Parathyroid adenoma (tissue), 2 donors: ENCODE results near the gene IGIP.

ENCODE experiments used
- H2AFZ ChIP-seq: fragments of 300-600 bp; sonication (generic); one replicate; pipeline ENCODE4 v1.7.0; 2017; ENCODE audit warnings: antibody characterized with exemption, mild to moderate bottlenecking
- H3K27ac ChIP-seq: fragments of 300-600 bp; sonication (generic); one replicate; pipeline ENCODE4 v1.7.0; 2017
- H3K27me3 ChIP-seq: fragments of 300-600 bp; sonication (generic); one replicate; pipeline ENCODE4 v1.7.0; 2017; ENCODE audit warnings: low read length; ENCODE audit not compliant: control insufficient read depth, insufficient read depth
- H3K36me3 ChIP-seq: fragments of 300-600 bp; sonication (generic); one replicate; pipeline ENCODE4 v1.7.0; 2017; ENCODE audit warnings: low read length; ENCODE audit not compliant: control insufficient read depth, insufficient read depth
- H3K4me1 ChIP-seq: fragments of 300-600 bp; sonication (generic); one replicate; pipeline ENCODE4 v1.7.0; 2017; ENCODE audit warnings: control low read depth
- H3K4me2 ChIP-seq: fragments of 300-600 bp; sonication (generic); one replicate; pipeline ENCODE4 v1.7.0; 2017; ENCODE audit warnings: low read length
- H3K4me3 ChIP-seq: fragments of 300-600 bp; sonication (generic); one replicate; pipeline ENCODE4 v1.7.0; 2017; ENCODE audit warnings: low read depth, low read length
- H3K79me2 ChIP-seq: fragments of 300-600 bp; sonication (generic); one replicate; pipeline ENCODE4 v1.7.0; 2017; ENCODE audit warnings: control low read depth
- H3K9ac ChIP-seq: fragments of 300-600 bp; sonication (generic); one replicate; pipeline ENCODE4 v1.7.0; 2017; ENCODE audit warnings: mild to moderate bottlenecking
- H3K9me3 ChIP-seq: fragments of 300-600 bp; sonication (generic); one replicate; pipeline ENCODE4 v1.7.0; 2017; ENCODE audit warnings: low read length; ENCODE audit not compliant: control insufficient read depth
- TF ChIP-seq, protein P1 (sequence below): fragments of 300-600 bp; sonication (generic); IDR thresholded peaks from one replicate; pipeline ENCODE4 v1.7.0; 2017; ENCODE audit warnings: antibody characterized with exemption, mild to moderate bottlenecking
- donor health status: primary hyperparathyroidism.

The IGIP gene

GRCh38 chr5:140141241-140141640 is 15.5 kb downstream of the IGIP start:
- no peaks in the 10 kb centered on the region for H3K9me3 ChIP-seq
- no peak overlapping the region for H3K27ac ChIP-seq
- H3K4me3 ChIP-seq, result no peak overlapping the region
- no peaks in the 10 kb centered on the region for H3K27me3 ChIP-seq
- H2AFZ ChIP-seq, result no peak overlapping the region
- TF ChIP-seq, protein P1, sequence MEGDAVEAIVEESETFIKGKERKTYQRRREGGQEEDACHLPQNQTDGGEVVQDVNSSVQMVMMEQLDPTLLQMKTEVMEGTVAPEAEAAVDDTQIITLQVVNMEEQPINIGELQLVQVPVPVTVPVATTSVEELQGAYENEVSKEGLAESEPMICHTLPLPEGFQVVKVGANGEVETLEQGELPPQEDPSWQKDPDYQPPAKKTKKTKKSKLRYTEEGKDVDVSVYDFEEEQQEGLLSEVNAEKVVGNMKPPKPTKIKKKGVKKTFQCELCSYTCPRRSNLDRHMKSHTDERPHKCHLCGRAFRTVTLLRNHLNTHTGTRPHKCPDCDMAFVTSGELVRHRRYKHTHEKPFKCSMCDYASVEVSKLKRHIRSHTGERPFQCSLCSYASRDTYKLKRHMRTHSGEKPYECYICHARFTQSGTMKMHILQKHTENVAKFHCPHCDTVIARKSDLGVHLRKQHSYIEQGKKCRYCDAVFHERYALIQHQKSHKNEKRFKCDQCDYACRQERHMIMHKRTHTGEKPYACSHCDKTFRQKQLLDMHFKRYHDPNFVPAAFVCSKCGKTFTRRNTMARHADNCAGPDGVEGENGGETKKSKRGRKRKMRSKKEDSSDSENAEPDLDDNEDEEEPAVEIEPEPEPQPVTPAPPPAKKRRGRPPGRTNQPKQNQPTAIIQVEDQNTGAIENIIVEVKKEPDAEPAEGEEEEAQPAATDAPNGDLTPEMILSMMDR, result no peak
- no peak overlapping the region for H3K9ac ChIP-seq
- no peaks in the 10 kb centered on the region for H3K36me3 ChIP-seq
- peaks cover 19% of the 10 kb centered on the region for H3K4me1 ChIP-seq
- H3K4me2 ChIP-seq, result no peak overlapping the region
- H3K79me2 ChIP-seq, result peaks cover 55% of the 10 kb centered on the region

- Histone ChIP-seq H2AFZ (no peak overlapping the region), H3K4me2 (no peak overlapping the region), H3K4me3 (no peak overlapping the region), H3K27ac (no peak overlapping the region), H3K4me1 (peaks cover 20% of the 10 kb centered on the region), H3K27me3 (no peaks in the 10 kb centered on the region), H3K79me2 (peaks cover 48% of the 10 kb centered on the region), H3K9me3 (no peaks in the 10 kb centered on the region), H3K36me3 (no peaks in the 10 kb centered on the region), H3K9ac (no peak overlapping the region)
- TF ChIP-seq, protein P1, result no peak
Measured at GRCh38 chr5:140142246-140142645, 16.5 kb downstream of the IGIP start.

DNA sequence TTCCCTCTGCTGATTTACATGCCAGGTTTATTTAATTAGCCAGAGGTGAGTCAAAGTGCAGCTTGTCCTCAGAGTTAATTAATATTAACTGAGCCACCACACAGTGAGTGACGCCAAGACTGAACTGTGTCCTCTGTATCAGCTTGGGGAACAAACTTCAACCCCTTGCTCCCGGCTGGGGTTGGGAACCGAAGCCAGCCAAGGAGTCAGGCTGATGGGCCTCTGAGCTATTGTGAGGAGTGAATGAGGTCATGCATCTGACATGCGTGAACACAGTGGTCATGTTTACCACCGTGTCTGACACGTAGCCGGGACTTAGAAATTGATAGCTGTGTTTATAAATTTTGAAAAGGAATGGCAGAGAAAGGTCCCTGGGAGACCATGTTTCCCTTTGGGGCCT is 17.1 kb downstream of the IGIP start:
- H3K9me3 ChIP-seq, result no peaks in the 10 kb centered on the region
- no peaks in the 10 kb centered on the region for H3K36me3 ChIP-seq
- no peak overlapping the region for H3K27ac ChIP-seq
- no peak overlapping the region for H2AFZ ChIP-seq
- peaks cover 17% of the 10 kb centered on the region for H3K4me1 ChIP-seq
- peaks cover 47% of the 10 kb centered on the region for H3K79me2 ChIP-seq
- H3K27me3 ChIP-seq, result no peaks in the 10 kb centered on the region
- no peak overlapping the region for H3K4me2 ChIP-seq
- no peak overlapping the region for H3K9ac ChIP-seq
- TF ChIP-seq, protein P1, result no peak
- H3K4me3 ChIP-seq, result no peak overlapping the region

DNA sequence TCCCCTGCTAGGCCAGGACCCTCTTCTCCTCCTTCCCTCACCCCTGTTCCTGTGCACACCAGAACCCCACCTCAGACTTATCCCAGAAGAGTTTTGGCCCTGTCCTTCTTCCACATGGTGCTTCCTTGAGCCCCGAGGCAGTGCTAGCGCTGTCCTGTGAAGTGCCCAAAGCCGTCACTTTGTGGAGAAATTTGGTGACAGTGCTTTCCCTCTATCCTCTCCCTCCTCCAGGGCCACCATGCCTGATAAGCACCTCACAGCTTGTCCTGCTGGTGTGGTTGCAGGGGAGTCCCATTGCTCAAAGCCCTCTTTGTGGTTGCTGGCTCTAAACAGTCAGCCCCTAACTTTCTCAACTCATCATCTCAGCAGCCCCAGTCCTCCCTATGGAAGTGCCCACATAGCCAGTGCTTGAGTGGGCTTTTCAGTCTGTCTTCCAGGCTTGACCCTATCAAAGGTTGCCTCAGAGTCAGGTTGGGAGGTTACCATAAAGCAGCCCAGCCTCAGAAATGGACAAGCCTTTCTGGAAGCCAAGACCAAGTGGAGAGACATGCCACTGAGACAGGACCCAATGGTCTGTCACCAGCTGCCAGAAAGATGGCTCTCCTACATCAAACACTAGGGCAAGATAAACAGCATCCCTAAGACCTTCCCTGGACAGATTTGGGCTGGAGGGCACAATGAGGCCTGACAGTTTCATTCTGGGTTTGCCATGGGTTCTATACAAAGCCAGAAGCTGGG is 18.0 kb downstream of the IGIP start:
- H3K4me3 ChIP-seq, result no peak overlapping the region
- H3K4me1 ChIP-seq, result peaks cover 16% of the 10 kb centered on the region
- H3K79me2 ChIP-seq, result peaks cover 39% of the 10 kb centered on the region
- H3K27ac ChIP-seq, result no peak overlapping the region
- H3K27me3 ChIP-seq, result no peaks in the 10 kb centered on the region
- no peak overlapping the region for H3K4me2 ChIP-seq
- TF ChIP-seq, protein P1, result no peak
- H2AFZ ChIP-seq, result no peak overlapping the region
- no peaks in the 10 kb centered on the region for H3K9me3 ChIP-seq
- no peaks in the 10 kb centered on the region for H3K36me3 ChIP-seq
- no peak overlapping the region for H3K9ac ChIP-seq

GRCh38 chr5:140145256-140145655 is 19.5 kb downstream of the IGIP start:
- TF ChIP-seq, protein P1, result no peak
- Histone ChIP-seq H3K4me1 (peaks cover 16% of the 10 kb centered on the region), H3K4me3 (no peak overlapping the region)

More at GRCh38 chr5:140145256-140145655, 19.5 kb downstream of the IGIP start:
- no peak overlapping the region for H3K27ac ChIP-seq
- H3K27me3 ChIP-seq, result no peaks in the 10 kb centered on the region
- peak overlapping the region; percentile 78 for H2AFZ ChIP-seq
- H3K9me3 ChIP-seq, result no peaks in the 10 kb centered on the region
- peak overlapping the region; percentile 6 for H3K4me2 ChIP-seq
- peaks cover 39% of the 10 kb centered on the region for H3K79me2 ChIP-seq
- no peak overlapping the region for H3K9ac ChIP-seq
- H3K36me3 ChIP-seq, result no peaks in the 10 kb centered on the region
